Measurements from ENCODE around the gene PAIP2.

GRCh38 chr5:139415869-139416268 is 74.2 kb downstream of the PAIP2 start:
- TF ChIP-seq CTCF (IDR thresholded peaks at IDR 0.05) (no peak), POLR2AphosphoS5 (IDR thresholded peaks at IDR 0.05; ENCODE audit: low read depth, low read length) (no peak), TCF7L2 (IDR thresholded peaks at IDR 0.05; ENCODE audit: low read depth, low read length) (no peak)
- TF ChIP-seq, protein P1, sequence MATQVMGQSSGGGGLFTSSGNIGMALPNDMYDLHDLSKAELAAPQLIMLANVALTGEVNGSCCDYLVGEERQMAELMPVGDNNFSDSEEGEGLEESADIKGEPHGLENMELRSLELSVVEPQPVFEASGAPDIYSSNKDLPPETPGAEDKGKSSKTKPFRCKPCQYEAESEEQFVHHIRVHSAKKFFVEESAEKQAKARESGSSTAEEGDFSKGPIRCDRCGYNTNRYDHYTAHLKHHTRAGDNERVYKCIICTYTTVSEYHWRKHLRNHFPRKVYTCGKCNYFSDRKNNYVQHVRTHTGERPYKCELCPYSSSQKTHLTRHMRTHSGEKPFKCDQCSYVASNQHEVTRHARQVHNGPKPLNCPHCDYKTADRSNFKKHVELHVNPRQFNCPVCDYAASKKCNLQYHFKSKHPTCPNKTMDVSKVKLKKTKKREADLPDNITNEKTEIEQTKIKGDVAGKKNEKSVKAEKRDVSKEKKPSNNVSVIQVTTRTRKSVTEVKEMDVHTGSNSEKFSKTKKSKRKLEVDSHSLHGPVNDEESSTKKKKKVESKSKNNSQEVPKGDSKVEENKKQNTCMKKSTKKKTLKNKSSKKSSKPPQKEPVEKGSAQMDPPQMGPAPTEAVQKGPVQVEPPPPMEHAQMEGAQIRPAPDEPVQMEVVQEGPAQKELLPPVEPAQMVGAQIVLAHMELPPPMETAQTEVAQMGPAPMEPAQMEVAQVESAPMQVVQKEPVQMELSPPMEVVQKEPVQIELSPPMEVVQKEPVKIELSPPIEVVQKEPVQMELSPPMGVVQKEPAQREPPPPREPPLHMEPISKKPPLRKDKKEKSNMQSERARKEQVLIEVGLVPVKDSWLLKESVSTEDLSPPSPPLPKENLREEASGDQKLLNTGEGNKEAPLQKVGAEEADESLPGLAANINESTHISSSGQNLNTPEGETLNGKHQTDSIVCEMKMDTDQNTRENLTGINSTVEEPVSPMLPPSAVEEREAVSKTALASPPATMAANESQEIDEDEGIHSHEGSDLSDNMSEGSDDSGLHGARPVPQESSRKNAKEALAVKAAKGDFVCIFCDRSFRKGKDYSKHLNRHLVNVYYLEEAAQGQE (IDR thresholded peaks at IDR 0.05; ENCODE audit: insufficient read depth in 1 of 2, low read depth in 2 of 2, low read length in 1 of 2), result no peak

All from Panc1 (cell line).